ENCODE data around the gene PARVG.

The PARVG gene

DNA sequence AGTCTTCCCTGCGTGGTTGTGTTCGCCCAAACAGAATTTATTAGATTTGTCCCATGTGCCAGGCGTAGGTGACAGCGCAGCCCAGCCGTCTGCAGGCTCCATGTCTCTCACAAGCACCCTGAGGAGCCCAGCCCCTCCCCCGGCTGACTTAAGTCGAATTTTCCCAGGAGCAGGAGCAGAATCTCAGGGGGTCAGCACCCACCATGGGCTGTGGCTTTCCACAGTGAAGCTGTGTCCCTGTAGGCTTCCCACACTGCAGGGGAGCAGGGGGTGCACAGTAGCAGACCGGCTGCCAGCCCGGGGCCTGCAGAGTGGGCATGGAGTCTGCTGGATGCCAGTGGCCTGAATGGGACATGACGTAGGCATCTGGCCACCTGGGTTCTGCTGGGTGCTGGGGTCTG lies 16.0 kb downstream of the PARVG start:
- no peak for DNase-seq (ENCODE audit: low spot score)

DNA sequence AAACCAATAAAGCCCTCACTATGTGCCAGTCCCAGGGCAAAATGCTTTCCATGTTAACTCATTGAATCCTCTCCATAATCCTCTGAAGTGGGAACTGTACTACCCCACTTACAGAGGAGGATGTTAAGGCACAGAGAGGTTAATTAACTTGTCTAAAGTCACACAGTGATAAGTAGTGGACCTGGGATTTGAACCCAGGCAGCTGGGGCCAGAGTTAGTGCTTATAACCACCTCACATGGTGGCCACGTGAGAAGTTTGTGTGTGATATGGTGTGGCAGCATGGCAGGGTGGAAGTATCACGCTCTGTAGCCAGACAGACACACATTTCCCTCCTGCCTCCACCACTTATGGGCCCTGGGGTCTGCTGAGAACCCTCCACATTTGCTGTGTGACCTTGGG lies 16.5 kb downstream of the PARVG start:
- no peak for DNase-seq (ENCODE audit: low spot score)

DNA sequence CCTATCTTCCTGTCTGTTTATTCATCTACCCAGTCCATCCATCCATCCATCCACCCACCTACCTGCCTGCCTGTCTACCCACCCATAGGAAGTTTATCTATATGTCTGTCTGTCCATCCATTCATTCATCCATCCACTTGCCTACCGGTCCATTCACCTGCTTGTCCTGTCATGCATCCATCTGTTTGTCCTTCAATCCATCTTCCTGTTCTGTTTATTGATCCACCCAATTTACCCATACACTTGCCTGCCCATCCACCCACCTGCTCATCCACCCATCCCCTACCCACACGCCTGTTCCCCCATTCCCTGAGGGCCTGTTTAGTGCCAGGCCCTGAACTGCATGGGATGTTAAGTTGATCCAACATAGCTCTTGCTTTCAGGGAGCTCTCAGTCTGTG lies 18.4 kb downstream of the PARVG start:
- DNase-seq (ENCODE audit: low spot score): no peak

DNA sequence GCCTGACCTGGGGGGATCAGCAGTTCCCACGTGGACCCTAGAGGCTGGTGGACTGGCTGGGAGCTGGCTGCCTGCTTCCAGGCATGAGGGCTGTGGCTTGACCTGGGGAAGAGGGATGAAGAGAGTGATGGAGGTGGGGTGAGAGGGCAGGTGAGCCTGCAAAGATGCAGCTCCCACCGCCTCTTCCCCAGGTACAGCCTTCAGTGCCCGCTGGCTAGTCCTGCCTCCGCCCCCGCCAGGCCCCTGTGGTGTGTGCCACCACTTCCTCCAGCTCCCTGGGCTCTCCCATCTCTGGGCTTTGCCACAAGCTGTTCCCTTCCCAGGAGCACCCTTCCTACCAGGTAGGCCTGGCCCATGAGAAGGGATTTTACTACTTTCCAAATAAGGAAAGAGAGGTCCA lies 19.1 kb downstream of the PARVG start:
- no peak for DNase-seq (ENCODE audit: low spot score)

DNA sequence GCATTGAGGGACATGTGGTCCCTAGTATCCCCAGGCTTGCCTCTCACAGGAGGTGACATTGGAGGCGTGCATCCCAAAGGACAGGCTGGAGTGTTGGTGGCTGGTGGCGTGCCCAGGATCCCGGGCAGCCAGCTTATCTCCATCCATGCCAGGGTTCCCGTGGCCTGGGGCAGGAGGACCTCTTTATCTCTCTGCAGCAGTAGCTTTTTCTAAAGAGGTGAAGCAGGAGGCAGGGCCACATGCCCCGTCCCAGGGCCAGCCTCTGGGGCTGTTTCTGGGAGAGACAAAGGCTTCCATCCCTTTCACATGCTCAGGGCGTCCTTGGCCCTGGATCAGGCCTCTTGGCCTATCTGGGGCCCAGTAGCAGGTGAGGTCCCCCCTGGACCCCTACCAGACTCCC lies 19.7 kb downstream of the PARVG start:
- no peak for DNase-seq (ENCODE audit: low spot score)

DNA sequence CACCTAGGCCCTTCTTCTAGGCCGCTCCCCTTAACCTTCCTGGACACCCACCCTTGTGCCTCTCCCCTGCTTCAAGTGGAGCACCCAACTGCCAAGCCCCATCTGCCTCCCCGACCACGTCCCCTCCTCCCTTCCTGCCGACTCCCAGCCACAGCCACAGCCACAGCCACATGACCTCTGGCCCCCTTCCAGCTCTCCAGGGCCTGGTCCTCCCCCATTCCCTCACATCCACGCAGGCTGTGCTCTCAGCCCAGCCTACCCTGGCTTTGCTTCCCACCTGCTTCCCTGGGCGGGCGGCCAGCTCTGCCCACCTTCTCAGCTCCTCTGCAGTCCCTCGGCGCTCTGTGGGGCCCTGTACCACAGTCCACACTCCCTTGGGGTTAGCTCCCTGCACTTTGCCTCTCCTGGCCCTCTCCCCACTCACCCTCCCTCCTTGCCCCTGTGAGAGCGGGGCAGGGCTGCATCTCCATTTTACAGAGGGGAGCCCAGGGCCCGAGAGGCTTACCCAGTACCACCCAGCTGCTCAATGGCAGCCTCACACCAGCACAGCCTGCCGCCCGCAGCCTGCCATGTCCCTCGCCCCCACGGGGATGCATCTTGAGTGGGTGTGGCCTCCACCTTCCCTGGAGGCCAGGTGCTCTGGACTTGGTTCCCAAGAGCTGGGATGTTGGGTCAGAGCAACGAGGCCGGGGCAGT lies 20.3 kb downstream of the PARVG start:
- no peak for DNase-seq (ENCODE audit: low spot score)

DNA sequence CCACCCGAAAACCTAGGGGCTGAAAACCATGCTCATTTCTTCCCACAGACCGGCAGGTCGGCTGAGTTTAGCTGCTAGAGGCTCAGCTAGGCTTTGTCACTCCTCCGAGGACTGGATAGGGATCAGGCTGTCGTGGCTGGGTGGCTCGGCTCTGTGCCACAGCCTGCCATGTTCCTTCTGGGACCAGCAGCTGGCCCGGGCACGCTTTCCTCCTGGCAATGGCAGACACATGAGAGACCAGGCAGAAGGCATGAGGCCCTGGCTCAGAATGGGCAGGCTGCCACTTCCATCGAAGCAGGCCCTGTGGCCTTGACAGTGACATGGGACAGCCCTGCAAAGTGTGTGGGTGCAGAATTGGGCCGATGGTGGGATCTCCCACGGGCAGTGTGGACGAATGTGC lies 20.9 kb downstream of the PARVG start:
- no peak for DNase-seq (ENCODE audit: low spot score)

DNA sequence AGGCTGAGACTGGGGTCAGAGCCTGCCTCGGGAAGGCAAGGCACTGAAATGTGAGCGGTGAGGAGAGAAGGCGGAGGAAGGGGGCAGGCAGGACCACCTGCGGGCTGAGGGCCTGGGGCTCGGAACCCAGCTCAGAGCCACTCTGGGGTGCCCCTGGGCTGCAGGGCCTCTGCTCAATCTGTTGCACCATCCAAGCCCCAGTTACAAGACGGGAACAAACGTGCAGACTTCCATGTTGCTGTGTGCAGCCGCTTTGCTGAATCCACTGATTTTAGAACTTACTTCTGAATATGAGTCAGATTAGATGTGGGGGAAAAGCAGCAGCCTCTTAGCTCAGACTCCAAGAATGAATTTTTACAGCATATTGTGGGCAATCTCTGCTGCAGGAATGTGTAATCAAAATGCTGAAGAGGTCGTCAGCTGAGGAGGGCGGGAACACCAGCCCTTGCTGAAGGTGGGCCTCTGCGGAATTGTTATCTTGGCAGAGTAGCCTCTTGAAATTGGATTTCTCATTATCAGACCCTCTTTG lies 21.6 kb downstream of the PARVG start:
- no peak for DNase-seq (ENCODE audit: low spot score)

DNA sequence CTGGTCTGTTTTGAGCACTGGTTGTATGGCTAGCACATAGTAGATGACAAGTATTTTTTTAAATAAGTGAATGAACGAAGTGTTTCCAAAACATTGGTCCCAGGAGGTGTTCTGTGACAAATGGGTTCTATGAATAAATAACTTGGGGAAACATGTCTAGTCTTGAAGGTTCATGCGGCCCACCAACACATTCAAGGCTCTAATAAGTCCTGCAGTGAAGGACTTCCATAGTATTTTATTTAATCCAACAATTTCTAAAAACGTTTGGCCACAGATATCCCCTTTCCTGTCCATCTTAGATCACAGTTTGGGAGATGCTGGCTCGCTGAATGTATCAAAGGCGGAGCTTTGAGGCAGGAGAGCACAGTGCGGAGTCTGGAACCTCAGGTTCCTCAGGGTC lies 22.5 kb downstream of the PARVG start:
- DNase-seq (ENCODE audit: low spot score): no peak

DNA sequence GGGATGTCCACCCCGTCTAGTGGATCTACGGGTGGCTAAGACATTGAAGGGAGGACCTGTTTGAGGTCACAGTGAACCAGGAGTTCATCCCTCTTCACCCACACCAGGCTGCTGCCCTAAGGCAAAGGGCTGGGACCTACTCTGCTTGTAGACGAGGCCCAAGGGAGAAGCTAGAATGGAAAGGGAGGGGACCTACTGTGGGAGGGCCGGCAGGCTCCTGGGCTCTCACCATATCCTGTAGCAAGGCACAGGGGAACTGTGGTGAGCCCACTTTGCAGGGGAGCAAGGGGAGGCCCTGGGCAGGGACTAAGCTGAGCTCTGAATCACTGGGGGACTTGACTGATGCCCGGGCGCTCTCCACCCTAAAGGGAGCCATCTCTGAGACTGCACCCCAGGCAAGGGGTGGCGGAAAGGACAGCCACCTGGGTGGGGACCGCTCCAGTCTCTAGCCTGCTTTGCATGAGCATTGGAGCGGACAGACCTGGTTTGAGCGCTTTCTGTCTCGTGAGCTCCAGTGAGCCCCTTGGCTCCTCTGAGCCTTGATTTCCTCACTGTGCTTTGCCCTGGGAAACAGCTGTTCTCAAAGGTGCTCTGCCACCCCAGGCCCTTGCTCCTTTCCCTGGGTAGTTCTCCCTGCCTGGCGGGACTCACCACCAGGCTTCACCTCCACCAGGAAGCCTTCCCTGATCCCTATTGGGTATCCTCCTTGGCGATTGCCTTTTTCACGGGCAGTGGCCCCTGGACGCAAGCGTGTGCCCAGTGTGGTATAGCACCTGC lies 24.2 kb downstream of the PARVG start:
- no peak for DNase-seq (ENCODE audit: low spot score)

DNA sequence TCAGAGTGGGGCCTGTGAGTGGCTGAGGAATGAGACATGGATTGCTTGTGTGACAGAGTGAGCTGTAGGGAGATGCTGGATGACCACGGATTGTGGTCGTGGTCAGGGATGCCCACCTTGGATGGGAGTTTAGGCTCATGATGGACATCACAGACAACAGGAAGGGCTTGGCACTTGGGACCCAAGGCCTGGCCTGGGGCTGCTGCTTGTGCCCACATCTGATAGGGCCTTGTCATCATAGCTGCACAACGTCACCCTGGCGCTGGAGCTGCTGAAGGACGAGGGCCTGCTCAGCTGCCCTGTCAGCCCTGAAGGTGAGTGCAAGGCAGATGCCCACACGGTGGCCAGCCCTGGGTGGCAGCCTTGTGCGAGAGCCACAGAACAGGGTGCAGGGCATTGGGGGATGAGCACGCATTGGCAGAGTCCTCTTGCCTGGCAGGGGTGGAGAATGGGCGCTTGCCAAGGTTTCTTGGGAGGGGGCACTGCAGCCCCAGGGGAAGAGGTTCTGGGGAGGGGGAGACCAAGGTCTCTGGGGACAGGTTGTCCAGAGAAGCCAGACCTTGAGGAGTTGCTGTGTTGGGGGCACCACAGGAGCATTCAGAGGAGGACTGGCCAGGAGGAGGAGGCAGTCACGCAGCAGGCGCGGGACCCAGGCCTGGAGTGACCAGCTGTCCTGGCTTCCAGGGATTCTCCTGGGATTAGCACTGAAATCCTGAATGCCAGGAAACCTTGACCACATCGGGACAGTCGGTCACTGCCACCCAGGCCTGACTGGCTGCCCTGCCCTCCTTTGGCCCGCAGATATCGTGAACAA lies 25.0 kb downstream of the PARVG start:
- no peak for DNase-seq (ENCODE audit: low spot score)

DNA sequence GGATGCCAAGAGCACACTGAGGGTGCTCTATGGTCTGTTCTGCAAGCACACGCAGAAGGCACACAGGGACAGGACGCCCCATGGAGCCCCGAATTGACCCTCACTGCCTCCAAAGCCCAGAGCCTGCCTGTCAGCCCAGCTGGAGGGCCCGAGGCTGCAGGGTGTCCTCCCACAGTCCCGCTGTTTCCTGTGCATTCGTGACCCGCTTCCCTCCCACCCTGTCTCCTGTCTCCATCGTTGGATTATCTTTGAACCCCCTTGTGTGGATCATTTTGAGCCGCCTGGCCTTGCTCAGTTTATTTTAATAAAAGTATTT lies 25.6 kb downstream of the PARVG start:
- DNase-seq (ENCODE audit: low spot score): no peak

DNA sequence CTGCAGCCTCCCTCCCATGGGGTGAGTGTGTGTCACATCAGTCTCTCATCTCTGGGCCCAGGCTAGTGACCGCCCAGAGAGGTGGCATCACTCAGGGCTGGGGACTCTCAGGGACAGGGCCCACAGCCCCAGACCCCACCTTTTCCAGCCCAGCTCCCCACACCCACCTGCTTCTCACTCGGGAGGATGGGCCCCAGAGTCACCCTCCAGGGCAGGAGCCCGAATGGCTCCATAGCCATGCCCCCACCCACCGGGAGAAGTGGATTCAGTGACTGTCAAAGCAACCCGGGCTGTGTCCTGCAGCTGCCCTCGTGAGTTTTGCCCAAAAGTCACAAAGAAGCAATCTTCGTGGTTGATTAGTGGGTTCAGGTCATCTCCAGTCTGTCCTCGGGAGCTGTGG lies 26.0 kb downstream of the PARVG start:
- no peak for DNase-seq (ENCODE audit: low spot score)

DNA sequence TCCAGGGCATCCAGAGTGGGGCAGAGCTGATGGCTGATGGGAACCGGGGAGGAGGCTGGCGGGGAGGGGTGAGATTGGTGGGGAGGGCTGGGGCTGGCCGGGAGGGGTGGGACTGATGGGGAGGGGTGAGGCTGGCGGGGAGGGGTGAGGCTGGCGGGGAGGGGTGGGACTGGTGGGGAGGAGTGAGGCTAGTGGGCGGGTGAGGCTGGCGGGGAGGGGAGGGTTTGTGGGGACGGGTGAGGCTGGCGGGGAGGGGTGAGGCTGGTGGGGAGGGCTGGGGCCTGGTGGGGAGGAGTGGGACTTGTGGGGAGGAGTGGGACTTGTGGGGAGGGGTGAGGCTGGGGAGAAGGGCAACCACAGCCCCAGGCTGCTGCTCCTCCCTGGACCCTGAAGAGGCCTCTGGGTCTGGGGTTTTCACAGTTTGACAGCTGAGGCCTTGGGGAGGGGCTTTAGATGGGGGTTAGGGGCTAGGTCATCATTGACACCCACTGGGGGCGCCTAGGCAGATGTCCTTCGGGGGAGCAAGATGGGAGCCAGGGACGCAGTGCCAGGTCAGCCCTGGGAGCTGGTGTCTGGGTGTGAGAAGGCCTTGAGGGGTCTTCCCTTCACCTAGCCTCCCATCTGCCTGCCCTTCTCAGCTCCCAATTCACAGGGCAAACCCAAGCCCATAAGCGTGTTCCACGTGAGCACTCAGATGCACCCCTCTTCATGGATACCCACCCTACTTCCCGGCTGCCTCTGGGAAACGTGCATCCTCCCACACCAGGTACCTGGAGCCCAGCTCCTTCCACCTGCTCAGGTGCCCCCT lies 26.7 kb downstream of the PARVG start:
- no peak for DNase-seq (ENCODE audit: low spot score)

DNA sequence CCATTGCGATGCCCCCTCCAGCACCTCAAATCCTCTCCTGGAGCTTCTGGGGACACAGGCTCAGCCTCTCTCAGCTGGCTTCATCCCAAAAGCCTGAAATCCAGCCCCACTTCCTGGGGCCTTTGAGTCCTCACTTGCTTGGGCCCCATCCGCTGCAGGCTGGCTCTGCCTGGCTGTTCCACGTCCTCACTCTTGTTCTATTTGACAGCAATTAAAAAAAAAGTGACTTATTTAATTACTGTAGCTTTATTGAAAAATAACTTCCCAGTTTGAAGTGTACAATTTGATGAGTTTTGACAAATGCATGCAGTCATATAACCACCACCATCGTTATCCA lies 27.2 kb downstream of the PARVG start:
- DNase-seq (ENCODE audit: low spot score): no peak

DNA sequence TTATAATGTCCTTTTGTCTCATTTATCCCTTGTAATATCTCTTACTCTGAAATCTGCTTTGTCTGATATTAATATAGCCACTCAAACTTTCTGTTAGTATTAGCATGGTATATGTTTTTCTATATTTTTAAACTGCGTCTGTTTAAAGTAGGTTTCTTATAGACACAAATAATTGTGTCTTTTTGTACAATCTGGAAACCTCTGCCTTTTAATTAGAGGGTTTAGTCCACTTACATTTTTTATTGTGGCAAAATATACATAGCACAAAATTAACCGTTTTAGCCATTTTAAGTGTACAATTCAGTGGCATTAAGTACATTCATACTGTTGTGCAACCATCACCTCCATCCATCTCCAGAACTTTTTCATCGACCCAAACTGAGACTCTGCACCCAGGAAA lies 28.6 kb downstream of the PARVG start:
- no peak for DNase-seq (ENCODE audit: low spot score)

DNA sequence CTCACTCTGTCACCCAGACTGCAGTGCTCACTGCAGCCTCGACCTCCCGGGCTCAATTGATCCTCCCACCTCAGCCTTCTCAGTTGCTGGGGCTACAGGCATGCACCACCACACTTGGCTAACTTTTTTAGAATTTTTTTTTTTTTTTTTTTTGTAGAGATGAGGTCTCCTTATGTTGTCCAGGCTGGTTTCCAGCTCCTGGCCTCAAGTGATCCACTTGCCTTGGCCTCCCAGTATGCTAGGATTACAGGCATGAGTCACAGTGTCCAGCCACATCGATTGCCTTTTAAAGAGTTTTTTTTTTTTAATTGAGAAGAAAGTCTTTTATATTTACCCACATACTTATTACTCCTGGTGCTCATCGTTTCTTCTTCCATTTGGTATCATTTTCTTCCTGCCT lies 30.0 kb downstream of the PARVG start:
- DNase-seq (ENCODE audit: low spot score): no peak

DNA sequence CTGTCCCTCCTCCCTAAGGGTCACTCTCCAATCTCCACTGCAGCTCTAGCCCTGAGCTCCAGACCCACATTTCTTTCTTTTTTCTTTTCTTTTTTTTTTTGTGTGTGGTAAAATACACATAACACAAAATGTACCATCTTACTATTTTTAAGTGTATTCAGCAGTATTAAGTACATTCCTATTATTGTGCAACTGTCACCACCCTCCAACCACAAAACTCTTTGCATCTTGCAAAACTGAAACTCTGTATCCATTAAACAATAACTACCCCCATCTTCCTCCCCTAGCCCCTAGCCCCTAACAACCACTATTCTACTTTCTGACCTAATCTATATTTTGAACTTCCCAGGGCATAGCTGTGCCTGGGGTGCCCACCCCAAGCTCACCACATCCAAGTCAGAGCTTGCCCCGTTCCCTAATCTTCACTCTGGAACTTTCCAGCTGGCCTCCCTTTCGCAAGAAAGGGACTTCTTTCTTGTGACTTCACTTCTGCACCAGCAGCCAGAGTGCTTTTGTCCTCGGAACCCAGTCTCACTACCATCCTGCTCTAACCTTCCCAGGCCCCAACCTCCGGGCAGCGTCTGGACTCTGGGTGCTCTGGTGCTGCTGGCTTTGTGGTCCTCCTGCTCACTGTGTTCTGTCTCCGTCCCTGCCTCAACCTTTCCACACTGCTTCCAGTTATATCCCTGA lies 30.7 kb downstream of the PARVG start:
- DNase-seq (ENCODE audit: low spot score): no peak

DNA sequence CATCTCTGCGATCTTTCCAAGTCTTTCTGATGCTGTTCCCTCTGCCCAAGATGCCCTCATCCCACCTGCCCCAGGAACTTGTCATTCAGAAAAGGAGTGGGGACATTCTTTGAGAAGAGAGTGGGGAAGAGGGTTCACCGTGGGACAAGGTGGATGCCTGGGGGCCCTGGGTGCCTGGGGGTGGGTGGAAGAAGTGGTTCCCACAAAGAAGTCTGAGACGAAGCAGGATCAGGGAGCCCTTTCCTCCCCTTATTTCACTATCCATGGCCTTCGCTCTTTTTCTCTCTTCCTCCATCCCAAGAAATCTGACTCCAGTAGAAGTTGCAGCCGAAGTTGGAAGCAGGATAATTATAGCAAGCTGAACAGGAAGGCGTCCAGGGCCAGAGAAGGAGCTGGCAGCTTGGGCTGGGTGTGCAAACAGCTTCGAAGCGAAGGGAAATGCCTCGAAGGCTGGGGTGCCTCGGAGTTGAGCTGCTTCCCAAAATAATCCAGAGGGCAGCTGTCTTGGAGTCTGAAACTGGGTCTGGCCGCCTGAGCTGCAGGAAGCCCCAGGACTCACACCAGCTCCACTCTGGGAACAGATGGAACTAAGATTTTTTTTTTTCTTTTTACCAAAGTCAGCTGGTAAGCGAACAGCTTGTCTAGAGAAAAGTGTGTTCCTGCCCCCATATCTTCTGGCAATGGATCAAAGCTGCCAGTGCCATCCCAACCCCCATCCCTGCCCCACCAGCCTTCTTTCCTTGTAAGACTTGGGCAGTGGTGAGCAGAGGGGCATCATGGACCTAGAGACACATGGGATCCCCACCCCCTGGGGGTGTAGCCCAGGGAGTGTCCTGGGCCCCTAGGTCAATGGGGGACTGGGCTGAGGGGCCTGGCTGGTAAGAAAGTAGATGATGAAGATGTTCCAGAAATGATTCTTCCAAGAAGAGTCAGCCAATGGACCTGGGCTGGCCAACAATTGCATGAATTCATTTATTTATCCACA lies 31.5 kb downstream of the PARVG start:
- no peak for DNase-seq (ENCODE audit: low spot score)

DNA sequence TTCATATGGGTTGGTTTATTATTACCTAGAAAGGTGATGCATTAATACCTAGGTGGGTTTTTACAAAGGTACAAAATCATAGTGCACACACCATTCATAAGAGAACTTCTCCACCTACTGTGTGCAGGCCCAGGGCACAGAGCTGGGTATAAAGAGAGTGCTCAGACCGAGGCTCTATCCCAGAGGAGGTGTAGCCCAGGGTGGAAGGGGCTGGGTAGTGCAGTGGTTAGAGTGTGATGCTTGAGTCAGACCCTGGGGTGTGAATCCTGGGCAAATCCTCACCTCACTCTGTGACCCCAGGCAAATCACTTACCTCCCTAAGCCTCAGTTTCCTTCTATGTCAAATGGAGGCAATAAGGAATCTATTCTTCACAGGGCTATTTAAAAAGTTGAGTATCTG lies 32.2 kb downstream of the PARVG start:
- no peak for DNase-seq (ENCODE audit: low spot score)
